Measurements from ENCODE around the gene CCL4L2.
"Not testable (repeated sequence)": the region's sequence is repeated elsewhere in the genome, so short reads cannot be mapped to it uniquely, and the experiment has no call there.

CCL4L2 gene

DNA sequence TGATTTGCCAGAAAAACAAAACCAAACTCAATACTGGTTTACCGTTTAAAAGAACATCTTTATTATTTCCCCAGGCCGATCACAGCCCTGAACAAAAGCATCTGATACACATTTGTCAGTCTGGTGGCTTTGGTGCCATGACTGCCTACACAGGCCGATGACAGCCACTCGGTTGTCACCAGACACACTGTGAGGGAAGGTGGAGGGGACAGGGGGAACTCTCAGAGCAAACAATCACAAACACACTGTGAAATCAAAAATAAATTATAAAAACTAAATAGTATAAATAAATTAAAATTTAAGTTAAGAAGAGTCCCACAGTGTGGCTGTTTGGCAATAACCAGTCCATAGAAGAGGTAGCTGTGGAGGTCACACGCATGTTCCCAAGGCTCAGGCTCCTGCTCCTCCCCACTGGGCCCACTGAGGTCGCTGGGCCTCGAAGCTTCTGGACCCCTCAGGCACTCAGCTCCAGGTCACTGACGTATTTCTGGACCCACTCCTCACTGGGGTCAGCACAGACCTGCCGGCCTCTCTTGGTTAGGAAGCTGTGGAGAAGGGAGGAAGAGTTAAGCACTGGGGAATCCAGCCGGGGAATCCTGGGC is 15.9 kb upstream of the CCL4L2 start:
- DNase-seq (ENCODE audit: insufficient read length, low spot score); FAIRE-seq: not testable (repeated sequence)

- no peak for DNase-seq (ENCODE audit: insufficient read length, low spot score)
- FAIRE-seq, result no peak
These were observed 15.3 kb upstream of the CCL4L2 start for GRCh38 chr17:36195434-36196130.

DNA sequence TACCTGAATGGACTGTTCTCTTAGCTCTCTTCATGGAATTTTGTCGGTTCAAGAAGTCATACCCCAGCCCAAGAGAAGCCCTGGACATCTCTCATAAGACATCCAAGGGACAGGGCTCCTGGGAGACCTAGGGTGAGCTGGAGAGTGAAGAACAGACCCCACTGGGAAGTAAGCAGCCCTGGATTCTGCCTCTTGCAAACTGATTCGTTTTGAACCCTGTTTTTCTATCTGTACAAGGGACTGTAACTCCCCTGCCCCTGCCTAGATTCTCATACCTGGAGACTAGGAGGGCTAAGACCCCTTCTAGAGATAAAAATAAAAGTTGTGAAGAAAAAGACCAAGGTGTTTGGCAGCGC is 14.8 kb upstream of the CCL4L2 start:
- FAIRE-seq (no peak), DNase-seq (ENCODE audit: insufficient read length, low spot score) (no peak)

DNA sequence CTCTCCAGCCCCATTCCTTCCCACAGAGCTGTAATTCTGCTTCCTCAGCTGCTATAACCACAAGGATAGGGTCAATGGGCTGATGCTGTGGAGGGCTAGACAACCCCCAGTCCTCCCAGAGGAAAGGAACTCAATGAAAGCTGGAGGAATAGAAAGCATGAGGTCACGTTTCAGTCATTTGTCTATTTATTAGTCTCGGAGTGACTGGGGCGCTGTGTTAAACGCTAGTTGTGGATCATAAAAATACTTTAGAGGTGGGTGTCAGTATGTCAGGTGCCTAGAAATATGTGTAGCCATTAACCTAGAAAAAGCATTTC is 13.5 kb upstream of the CCL4L2 start:
- DNase-seq (ENCODE audit: insufficient read length, low spot score) (peak; percentile 40), FAIRE-seq (no peak)

- FAIRE-seq (no peak), DNase-seq (ENCODE audit: insufficient read length, low spot score) (no peak)
These were observed 11.9 kb upstream of the CCL4L2 start for GRCh38 chr17:36198831-36199465.

DNA sequence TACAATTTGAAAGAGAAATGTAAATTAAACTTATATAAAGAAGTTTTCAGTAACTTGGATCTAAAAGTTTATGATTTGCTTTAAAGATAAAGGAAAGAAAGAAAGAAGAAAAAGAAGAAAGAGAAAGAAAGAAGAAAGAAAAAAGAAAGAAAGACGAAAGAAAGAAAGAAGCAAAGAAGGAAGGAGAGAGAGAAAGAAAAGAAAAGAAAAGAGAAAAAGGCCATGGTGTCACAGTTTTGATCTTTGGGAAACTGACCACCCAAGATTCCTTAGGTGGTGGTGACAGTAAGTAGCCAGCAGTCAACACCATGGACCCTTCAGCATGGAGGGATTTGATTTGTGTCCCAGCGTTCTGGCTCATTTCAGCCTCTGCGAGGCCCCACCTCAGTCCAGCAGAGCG is 9.8 kb upstream of the CCL4L2 start:
- DNase-seq (ENCODE audit: insufficient read length, low spot score); FAIRE-seq: not testable (repeated sequence)

DNA sequence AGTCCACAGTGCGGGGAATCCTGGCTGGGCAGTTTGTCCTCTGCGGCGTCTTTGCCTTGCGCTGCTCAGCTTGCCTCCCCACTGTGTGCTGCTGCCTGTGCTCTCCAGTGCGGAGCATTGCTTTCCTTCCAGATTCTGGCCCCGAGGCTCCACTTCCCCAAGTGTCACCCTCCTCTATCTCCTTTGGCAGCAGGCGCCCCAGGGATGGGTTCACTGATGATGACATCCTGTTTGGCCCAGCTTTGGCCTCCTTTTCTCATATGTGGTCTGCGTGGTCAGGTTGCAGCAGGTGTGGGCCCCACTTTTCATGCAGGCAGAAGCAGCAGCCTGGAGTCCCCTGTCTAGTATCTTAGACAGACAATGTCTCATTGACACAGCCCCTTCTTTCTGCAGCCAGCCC is 9.4 kb upstream of the CCL4L2 start:
- DNase-seq (ENCODE audit: insufficient read length, low spot score); FAIRE-seq: not testable (repeated sequence)

DNA sequence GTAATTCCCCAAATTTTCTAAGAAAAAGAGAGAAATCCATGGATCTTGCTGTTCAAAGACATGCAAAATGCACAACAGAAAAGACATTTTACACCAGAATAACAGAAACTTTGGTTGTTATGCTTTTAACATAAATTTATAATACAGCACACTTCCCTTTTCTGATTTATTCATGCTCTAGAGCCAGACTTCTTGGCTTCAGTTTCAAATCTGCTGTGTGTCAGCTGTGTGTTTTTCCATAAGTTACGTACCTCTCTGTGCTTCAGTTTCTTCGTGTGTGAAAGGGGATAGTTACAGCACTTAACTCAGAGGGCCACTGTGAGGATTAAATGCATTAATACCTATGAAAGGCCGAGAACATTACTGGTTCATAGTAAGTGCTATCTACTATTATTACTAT is 7.5 kb upstream of the CCL4L2 start:
- no peak for DNase-seq (ENCODE audit: insufficient read length, low spot score)
- no peak for FAIRE-seq

DNA sequence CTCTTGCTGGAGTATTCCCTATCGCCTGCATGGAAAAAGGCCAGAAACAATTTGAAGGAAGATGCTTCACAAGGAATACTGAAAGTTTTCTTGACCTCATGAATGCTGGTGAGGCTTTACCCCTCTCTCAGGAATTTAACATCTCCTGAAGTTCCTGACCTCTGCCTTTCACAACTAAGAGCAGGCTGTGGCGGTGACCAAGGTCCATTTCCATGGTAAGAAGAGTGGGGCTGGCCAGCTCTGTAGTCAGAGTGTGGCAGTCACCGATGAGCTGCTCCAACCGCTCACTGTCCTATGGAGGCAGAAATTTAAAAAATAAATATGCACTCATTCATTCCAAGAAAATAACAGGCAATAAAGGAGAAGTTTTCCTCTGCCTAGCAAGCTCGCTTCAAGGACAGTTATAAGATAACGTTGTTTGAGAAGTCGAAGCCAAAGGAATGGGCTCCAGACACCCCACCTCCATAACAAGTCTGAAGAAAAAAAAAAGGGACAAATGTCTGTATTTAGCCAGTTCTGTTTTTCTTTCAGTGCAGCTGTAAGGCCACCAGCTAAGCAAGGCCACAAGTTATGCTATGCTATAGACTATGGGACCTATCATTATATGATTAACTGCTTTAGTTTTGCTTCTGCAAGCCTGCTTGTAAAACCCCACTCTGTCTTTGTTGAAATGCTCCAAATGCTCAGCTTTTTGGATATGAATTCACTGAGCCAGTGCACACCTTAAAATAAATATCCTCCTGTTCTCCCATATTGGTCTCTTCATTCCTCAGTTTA is 6.0 kb upstream of the CCL4L2 start:
- DNase-seq (ENCODE audit: insufficient read length, low spot score) (no peak), FAIRE-seq (no peak)

- FAIRE-seq (no peak), DNase-seq (ENCODE audit: insufficient read length, low spot score) (no peak)
These were observed 5.0 kb upstream of the CCL4L2 start for GRCh38 chr17:36205637-36206485.

DNA sequence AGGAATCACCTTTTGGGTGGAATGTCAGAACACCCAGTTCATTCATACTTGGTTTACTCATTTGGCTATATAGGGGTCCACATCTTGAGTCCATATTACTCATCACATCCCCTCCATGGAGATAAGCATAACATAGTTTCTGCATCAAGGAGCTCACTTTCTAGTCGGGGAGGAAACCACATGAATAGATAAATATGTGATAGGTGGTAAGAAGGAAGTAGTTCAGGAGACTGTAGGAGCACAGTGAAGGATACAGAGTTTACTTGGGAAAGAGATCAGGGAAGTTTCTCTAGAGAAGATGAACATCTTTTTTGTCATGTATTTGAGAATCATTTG is 4.4 kb upstream of the CCL4L2 start:
- DNase-seq (ENCODE audit: insufficient read length, low spot score); FAIRE-seq: not testable (repeated sequence)

GRCh38 chr17:36207383-36207782 is 3.5 kb upstream of the CCL4L2 start:
- FAIRE-seq; DNase-seq (ENCODE audit: insufficient read length, low spot score): not testable (repeated sequence)

GRCh38 chr17:36209575-36209974 is 1.3 kb upstream of the CCL4L2 start:
- no peak for DNase-seq (ENCODE audit: insufficient read length, low spot score)
- no peak for FAIRE-seq

GRCh38 chr17:36211484-36212271 is 815 bp downstream of the CCL4L2 start:
- FAIRE-seq; DNase-seq (ENCODE audit: insufficient read length, low spot score): not testable (repeated sequence)

GRCh38 chr17:36212272-36212605 is 1.4 kb downstream of the CCL4L2 start:
- DNase-seq (ENCODE audit: insufficient read length, low spot score) (no peak), FAIRE-seq (no peak)

DNA sequence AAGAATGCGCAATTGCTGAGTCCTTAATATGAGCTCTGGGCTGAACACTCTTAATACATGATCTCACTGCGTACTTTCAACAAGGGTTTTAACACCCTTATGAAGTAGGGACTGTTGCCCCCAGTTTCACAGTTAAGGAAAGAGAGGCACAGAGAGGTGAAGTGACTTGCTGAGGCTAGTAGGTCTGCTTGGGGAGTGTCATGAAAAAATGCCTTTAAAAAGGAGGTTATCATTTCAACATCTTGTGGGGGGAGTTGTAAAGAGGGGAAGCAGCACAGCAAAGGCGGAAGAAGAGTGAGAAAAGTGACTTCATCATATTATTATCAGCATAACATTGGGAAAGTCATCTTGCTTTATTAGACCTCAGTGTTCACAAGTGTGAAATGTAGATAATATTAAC is 2.1 kb downstream of the CCL4L2 start:
- DNase-seq (ENCODE audit: insufficient read length, low spot score) (no peak), FAIRE-seq (no peak)

DNA sequence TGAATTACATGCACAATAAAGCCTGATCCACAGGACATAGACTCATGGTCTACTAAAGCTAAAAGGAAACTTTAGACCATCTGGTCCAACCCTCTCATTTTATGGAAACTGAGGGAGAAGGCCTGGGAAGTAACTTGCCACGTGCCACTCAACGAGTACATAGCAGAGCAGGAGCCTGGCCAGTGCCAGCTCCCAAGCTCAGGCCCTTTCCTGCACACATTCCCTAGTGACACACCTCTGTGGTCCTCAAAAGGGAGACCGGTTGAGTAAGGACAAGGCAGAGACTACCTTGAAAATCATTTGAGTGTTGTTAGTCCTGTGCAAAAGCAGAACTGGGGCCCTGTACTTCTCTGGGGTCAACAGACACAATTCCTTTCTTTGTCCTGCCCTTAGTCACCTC is 2.8 kb downstream of the CCL4L2 start:
- DNase-seq (ENCODE audit: insufficient read length, low spot score) (no peak), FAIRE-seq (no peak)

DNA sequence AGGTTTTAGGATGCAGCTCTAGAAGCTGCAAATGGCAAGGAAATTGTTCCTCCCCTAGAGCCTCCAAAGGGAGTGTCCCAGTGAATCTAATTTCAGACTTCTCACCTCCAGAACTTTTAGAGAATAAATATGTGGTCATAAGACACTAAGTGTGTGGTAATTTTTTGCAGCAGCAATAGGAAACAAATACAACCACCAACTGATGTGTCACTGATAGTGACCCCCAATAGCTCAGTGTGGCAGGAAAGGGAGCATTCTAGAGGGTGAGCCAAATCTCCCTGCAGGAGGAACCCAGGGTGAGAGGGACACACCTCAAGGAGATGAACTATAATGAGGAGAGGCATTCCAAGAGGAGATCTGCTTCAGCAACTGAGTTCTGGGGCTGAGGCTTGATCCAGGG is 4.1 kb downstream of the CCL4L2 start:
- FAIRE-seq, result no peak
- no peak for DNase-seq (ENCODE audit: insufficient read length, low spot score)

DNA sequence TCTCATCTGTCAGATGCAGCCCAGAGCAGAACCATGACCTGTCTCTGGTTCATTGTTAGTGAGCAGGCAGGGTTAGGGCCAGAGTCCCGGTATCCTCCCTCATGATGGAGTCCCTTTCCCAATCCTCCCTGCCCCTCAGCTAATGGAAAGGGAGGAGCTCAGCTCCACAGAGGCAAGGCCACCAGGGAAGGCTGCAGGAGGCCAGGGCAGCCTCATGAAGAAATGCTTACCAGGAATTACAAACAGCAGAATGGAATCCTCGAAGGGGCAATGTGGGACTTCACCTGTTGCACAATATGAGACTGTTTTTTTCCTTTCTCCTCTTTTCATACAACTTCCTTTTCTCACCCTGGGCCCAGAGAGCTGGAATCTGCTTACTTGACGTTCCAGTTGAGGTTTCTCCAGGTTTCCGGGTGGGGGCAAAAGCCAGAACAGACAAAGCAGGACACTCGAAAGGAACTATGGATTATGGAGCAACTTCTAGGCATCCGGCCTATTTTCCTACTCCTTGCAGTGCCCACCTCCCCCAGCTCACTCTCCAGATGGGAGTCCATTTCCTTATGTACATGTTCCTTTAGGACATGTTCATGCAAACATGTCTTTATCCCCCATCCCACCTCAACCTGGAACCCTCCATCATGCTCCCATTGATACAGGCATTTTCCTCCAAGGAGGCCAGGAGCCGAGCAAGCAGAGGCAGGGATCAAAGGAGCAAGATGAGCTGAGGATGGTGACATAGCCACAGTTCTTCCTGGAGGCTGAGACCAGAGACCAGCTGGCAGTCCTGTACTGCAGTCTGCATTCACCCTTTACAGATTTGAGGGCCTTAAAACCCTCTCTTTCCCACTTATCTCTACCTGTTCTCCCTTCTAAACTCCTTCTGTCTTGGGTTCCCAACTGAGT is 4.8 kb downstream of the CCL4L2 start:
- not testable (repeated sequence) for FAIRE-seq; DNase-seq (ENCODE audit: insufficient read length, low spot score)

All from GM19239 (cell line).